H9 (cell line): ENCODE data around the gene RNF167. TPM values are rescaled to one million over a fixed set of nuclear protein-coding genes. Genes with fewer than 3 reads are reported as not detected.

Experiments used
- DNase-seq: peaks from one replicate; pipeline ENCODE4 v3.0.0-alpha.2; 2017
- H2AFZ ChIP-seq: one replicate; pipeline ENCODE4 v1.6.1; 2013; ENCODE audit warnings: mild to moderate bottlenecking, low read length, control low read depth, moderate library complexity
- H2AK5ac ChIP-seq: 2 replicates; pipeline ENCODE4 v1.6.1; 2013; ENCODE audit warnings: low read length, control low read depth, mixed read lengths; ENCODE audit not compliant: insufficient read length
- H2BK120ac ChIP-seq: one replicate; pipeline ENCODE4 v1.6.1; 2013; ENCODE audit warnings: low read depth, mild to moderate bottlenecking, low read length, control low read depth, inconsistent platforms; ENCODE audit not compliant: poor library complexity, severe bottlenecking
- H2BK12ac ChIP-seq: 2 replicates; pipeline ENCODE4 v1.6.1; 2013; ENCODE audit warnings: low read length, control low read depth, mixed read lengths, low read depth; ENCODE audit not compliant: insufficient read length
- H2BK15ac ChIP-seq: 2 replicates; pipeline ENCODE4 v1.6.1; 2013; ENCODE audit warnings: low read depth, low read length, control low read depth
- H2BK20ac ChIP-seq: one replicate; pipeline ENCODE4 v1.6.1; 2013; ENCODE audit warnings: low read depth, mild to moderate bottlenecking, low read length, control low read depth, inconsistent platforms; ENCODE audit not compliant: poor library complexity, severe bottlenecking
- H2BK5ac ChIP-seq: 2 replicates; pipeline ENCODE4 v1.6.1; 2013; ENCODE audit warnings: low read length, control low read depth, mixed read lengths; ENCODE audit not compliant: insufficient read length
- H3K14ac ChIP-seq: 2 replicates; pipeline ENCODE4 v1.6.1; 2013; ENCODE audit warnings: low read length, control low read depth; ENCODE audit not compliant: insufficient read depth
- H3K18ac ChIP-seq: 2 replicates; pipeline ENCODE4 v1.6.1; 2013; ENCODE audit warnings: low read depth, mild to moderate bottlenecking, mixed read lengths, low read length, control low read depth; ENCODE audit not compliant: insufficient read length
- H3K23ac ChIP-seq: 2 replicates; pipeline ENCODE4 v1.6.1; 2013; ENCODE audit warnings: low read length, control low read depth, mixed read lengths, low read depth; ENCODE audit not compliant: insufficient read length
- H3K23me2 ChIP-seq: 2 replicates; pipeline ENCODE4 v1.6.1; 2013; ENCODE audit warnings: low read depth, mild to moderate bottlenecking, mixed read lengths, low read length, control low read depth; ENCODE audit not compliant: insufficient read length, poor library complexity, severe bottlenecking
- H3K27ac ChIP-seq: 2 replicates; pipeline ENCODE4 v1.5.1; 2013; ENCODE audit warnings: low read length, control low read depth, mixed read lengths, low read depth; ENCODE audit not compliant: insufficient read length
- H3K27me3 ChIP-seq: 2 replicates; pipeline ENCODE4 v1.6.1; 2013; ENCODE audit warnings: low read length, control low read depth, inconsistent platforms; ENCODE audit not compliant: insufficient read depth
- H3K4ac ChIP-seq: 2 replicates; pipeline ENCODE4 v1.6.1; 2013; ENCODE audit warnings: low read depth, mild to moderate bottlenecking, control low read depth, inconsistent platforms, low read length, moderate library complexity
- H3K4me1 ChIP-seq: 2 replicates; pipeline ENCODE4 v1.6.1; 2013; ENCODE audit warnings: low read length, control low read depth, inconsistent platforms; ENCODE audit not compliant: insufficient read depth
- H3K4me2 ChIP-seq: 2 replicates; pipeline ENCODE4 v1.6.1; 2013; ENCODE audit warnings: low read length, control low read depth, mixed read lengths; ENCODE audit not compliant: insufficient read length, insufficient read depth
- H3K56ac ChIP-seq: 2 replicates; pipeline ENCODE4 v1.6.1; 2013; ENCODE audit warnings: low read depth, mild to moderate bottlenecking, mixed read lengths, low read length, control low read depth; ENCODE audit not compliant: insufficient read length
- H3K79me1 ChIP-seq: 2 replicates; pipeline ENCODE4 v1.6.1; 2013; ENCODE audit warnings: low read depth, mild to moderate bottlenecking, moderate library complexity, low read length, control low read depth, inconsistent platforms; ENCODE audit not compliant: insufficient read depth, poor library complexity, severe bottlenecking
- H3K79me2 ChIP-seq: 2 replicates; pipeline ENCODE4 v1.6.1; 2013; ENCODE audit warnings: low read length, control low read depth, inconsistent platforms; ENCODE audit not compliant: insufficient read depth
- H3K9ac ChIP-seq: 2 replicates; pipeline ENCODE4 v1.6.1; 2013; ENCODE audit warnings: low read length, control low read depth, mixed read lengths; ENCODE audit not compliant: insufficient read length; ENCODE audit errors: extremely low read depth
- H3K9me3 ChIP-seq: one replicate; pipeline ENCODE4 v1.6.1; 2013; ENCODE audit warnings: low read depth, low read length, inconsistent platforms; ENCODE audit not compliant: control insufficient read depth
- H3T11ph ChIP-seq: one replicate; pipeline ENCODE4 v1.6.1; 2013; ENCODE audit warnings: mild to moderate bottlenecking, low read length, control low read depth, inconsistent platforms
- H4K20me1 ChIP-seq: one replicate; pipeline ENCODE4 v1.6.1; 2013; ENCODE audit not compliant: control insufficient read depth, insufficient read length, insufficient read depth
- H4K5ac ChIP-seq: 2 replicates; pipeline ENCODE4 v1.6.1; 2013; ENCODE audit warnings: low read depth, mild to moderate bottlenecking, mixed read lengths, low read length, control low read depth; ENCODE audit not compliant: insufficient read length
- H4K8ac ChIP-seq: replicated peaks from 2 replicates; pipeline ENCODE4 v1.6.1; 2013; ENCODE audit warnings: low read length, control low read depth, mixed read lengths, low read depth; ENCODE audit not compliant: insufficient read length
- H4K91ac ChIP-seq: 2 replicates; pipeline ENCODE4 v1.6.1; 2013; ENCODE audit warnings: low read depth, mild to moderate bottlenecking, moderate library complexity, mixed read lengths, low read length, control low read depth; ENCODE audit not compliant: insufficient read length
- H3K27ac Mint-ChIP-seq, 3 experiments: 2 replicates in 2 of 3; 3 replicates in 1 of 3; pipeline ENCODE4 v1.8.0; 2020 to 2021; ENCODE audit warnings: mixed read lengths in 3 of 3, mild to moderate bottlenecking in 1 of 3, moderate library complexity in 1 of 3
- H3K27me3 Mint-ChIP-seq: 2 replicates; pipeline ENCODE4 v1.8.0; 2021; ENCODE audit warnings: low read depth, mild to moderate bottlenecking, moderate library complexity, mixed read lengths
- H3K36me3 Mint-ChIP-seq, 3 experiments: 2 replicates in 2 of 3; 3 replicates in 1 of 3; pipeline ENCODE4 v1.8.0; 2020 to 2021; ENCODE audit warnings: low read depth in 3 of 3, mixed read lengths in 3 of 3; ENCODE audit not compliant: insufficient read depth in 1 of 3
- H3K4me1 Mint-ChIP-seq, 2 experiments: 2 replicates each; pipeline ENCODE4 v1.8.0; 2020; ENCODE audit warnings: mixed read lengths in 2 of 2
- H3K4me3 Mint-ChIP-seq, 2 experiments: 2 replicates in 1 of 2; 3 replicates in 1 of 2; pipeline ENCODE4 v1.8.0; 2020 to 2021; ENCODE audit warnings: mild to moderate bottlenecking in 2 of 2, mixed read lengths in 2 of 2, moderate library complexity in 1 of 2
- H3K9me3 Mint-ChIP-seq, 2 experiments: 2 replicates in 1 of 2; 3 replicates in 1 of 2; pipeline ENCODE4 v1.8.0; 2020; ENCODE audit warnings: mild to moderate bottlenecking in 2 of 2, mixed read lengths in 2 of 2, moderate library complexity in 1 of 2
- WGBS: extraction: QIAGEN DNeasy Blood & Tissue Kit; methylation state at CpG from one replicate; pipeline ENCODE4 v1.1.7; 2013; ENCODE audit warnings: missing lambda C conversion rate, low lambda C conversion rate, mixed read lengths; ENCODE audit not compliant: insufficient read length; ENCODE audit errors: extremely low coverage; 5-methylcytosine and 5-hydroxymethylcytosine counted together
- total RNA-seq: library from RNA; stranded (reverse); gene quantifications from 2 replicates; pipeline ENCODE4 v1.2.1, GENCODE V29; 2021
- TF ChIP-seq, protein P1 (sequence below): fragments of 200-600 bp; sonication (generic); conservative IDR thresholded peaks from 3 replicates; pipeline ENCODE4 v1.8.0; 2021; ENCODE audit warnings: antibody characterized with exemption, mild to moderate bottlenecking

RNF167 gene
- total RNA-seq, 1 experiment from 2014 or later, result 134 TPM

GRCh38 chr17:4967539-4968485, 27.7 kb downstream of the RNF167 start, which contains the start of gene SPAG7:
SPAG7 (minus strand) TSS chr17:4967817; CDS start chr17:4967804, 13 bp downstream.
- Mint-ChIP-seq H3K36me3 (peaks cover 33 to 45% (median 42%) of the 10 kb centered on the region in 3 experiments), H3K27ac (peak within 1 kb of the TSS in 2 of 3 experiments; percentile 23 to 85; a peak in 5 of 7 replicates), H3K4me1 (peaks cover 28 to 31% of the 10 kb centered on the region in 2 experiments), H3K4me3 (no peak within 1 kb of the TSS), H3K27me3 (peaks cover 3% of the 10 kb centered on the region; the same call in 1 of the 2 replicates), H3K9me3 (peaks cover 5 to 24% of the 10 kb centered on the region in 2 experiments; a peak in 4 of 5 replicates)
- Histone ChIP-seq H4K8ac (no peak within 1 kb of the TSS), H3T11ph (no peak within 1 kb of the TSS), H3K4me1 (peaks cover 7% of the 10 kb centered on the region; the same call in 1 of the 2 replicates), H2BK15ac (no peak within 1 kb of the TSS), H3K27ac (peak within 1 kb of the TSS; percentile 71), H4K5ac (peak within 1 kb of the TSS; percentile 40), H3K4ac (no peak within 1 kb of the TSS; the same call in 1 of the 2 replicates), H3K23me2 (peaks cover 23% of the 10 kb centered on the region), H4K20me1 (no peaks in the 10 kb centered on the region), H2BK12ac (no peak within 1 kb of the TSS), H3K9ac (peak within 1 kb of the TSS; percentile 93), H3K14ac (peak within 1 kb of the TSS; percentile 97), H2BK5ac (no peak within 1 kb of the TSS), H3K23ac (no peak within 1 kb of the TSS), H2AFZ (no peak within 1 kb of the TSS), H4K91ac (no peak within 1 kb of the TSS), H3K27me3 (no peaks in the 10 kb centered on the region), H3K18ac (peak within 1 kb of the TSS; percentile 97), H2AK5ac (no peak within 1 kb of the TSS), H3K9me3 (no peaks in the 10 kb centered on the region), H2BK20ac (no peak within 1 kb of the TSS), H3K56ac (no peak within 1 kb of the TSS), H3K4me2 (peak within 1 kb of the TSS; percentile 90), H2BK120ac (no peak within 1 kb of the TSS), H3K79me1 (peaks cover 2% of the 10 kb centered on the region), H3K79me2 (peaks cover 2% of the 10 kb centered on the region; the same call in 1 of the 2 replicates)
- TF ChIP-seq, protein P1, sequence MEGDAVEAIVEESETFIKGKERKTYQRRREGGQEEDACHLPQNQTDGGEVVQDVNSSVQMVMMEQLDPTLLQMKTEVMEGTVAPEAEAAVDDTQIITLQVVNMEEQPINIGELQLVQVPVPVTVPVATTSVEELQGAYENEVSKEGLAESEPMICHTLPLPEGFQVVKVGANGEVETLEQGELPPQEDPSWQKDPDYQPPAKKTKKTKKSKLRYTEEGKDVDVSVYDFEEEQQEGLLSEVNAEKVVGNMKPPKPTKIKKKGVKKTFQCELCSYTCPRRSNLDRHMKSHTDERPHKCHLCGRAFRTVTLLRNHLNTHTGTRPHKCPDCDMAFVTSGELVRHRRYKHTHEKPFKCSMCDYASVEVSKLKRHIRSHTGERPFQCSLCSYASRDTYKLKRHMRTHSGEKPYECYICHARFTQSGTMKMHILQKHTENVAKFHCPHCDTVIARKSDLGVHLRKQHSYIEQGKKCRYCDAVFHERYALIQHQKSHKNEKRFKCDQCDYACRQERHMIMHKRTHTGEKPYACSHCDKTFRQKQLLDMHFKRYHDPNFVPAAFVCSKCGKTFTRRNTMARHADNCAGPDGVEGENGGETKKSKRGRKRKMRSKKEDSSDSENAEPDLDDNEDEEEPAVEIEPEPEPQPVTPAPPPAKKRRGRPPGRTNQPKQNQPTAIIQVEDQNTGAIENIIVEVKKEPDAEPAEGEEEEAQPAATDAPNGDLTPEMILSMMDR, result no peak
- no CpG with 5 or more reads among the region's 66 CpGs for WGBS
- peak; percentile 98 for DNase-seq
